CD4-positive, alpha-beta T cell treated with Interleukin-17A for 4 hours (primary cell): ENCODE measurements around the gene SLC25A28.
A peak's percentile ranks its signal among the peaks of the same experiment; 100 is the strongest.
"Not testable (repeated sequence)": the region's sequence is repeated elsewhere in the genome, so short reads cannot be mapped to it uniquely, and the experiment has no call there.

Experiments used
- DNase-seq: peaks from one replicate; pipeline ENCODE4 v3.0.0-alpha.2; 2020; ENCODE audit warnings: mixed read lengths

SLC25A28 gene

GRCh38 chr10:99625124-99625523, 4.9 kb upstream of the SLC25A28 start:
- DNase-seq, result not testable (repeated sequence)

- no peak for DNase-seq
These were observed 3.7 kb upstream of the SLC25A28 start for GRCh38 chr10:99623919-99624318.

GRCh38 chr10:99621454-99622251, 1.4 kb upstream of the SLC25A28 start:
- DNase-seq, result no peak

GRCh38 chr10:99620711-99621453, 643 bp upstream of the SLC25A28 start:
- peak; percentile 91 for DNase-seq

- peak; percentile 4 for DNase-seq
These were observed 994 bp downstream of the SLC25A28 start for GRCh38 chr10:99619090-99619800.

- DNase-seq, result no peak
These were observed 2.5 kb downstream of the SLC25A28 start for GRCh38 chr10:99617696-99618095.

GRCh38 chr10:99615426-99615825, 4.8 kb downstream of the SLC25A28 start:
- no peak for DNase-seq

GRCh38 chr10:99612167-99612831, 7.9 kb downstream of the SLC25A28 start:
- peak; percentile 30 for DNase-seq

GRCh38 chr10:99611326-99611725, 8.9 kb downstream of the SLC25A28 start:
- DNase-seq, result no peak

GRCh38 chr10:99610221-99610620, 10.0 kb downstream of the SLC25A28 start:
- no peak for DNase-seq

- DNase-seq, result no peak
These were observed 11.1 kb downstream of the SLC25A28 start for GRCh38 chr10:99609186-99609585.

- no peak for DNase-seq
These were observed 14.9 kb downstream of the SLC25A28 start for GRCh38 chr10:99605351-99605750.

GRCh38 chr10:99604862-99605261, 15.4 kb downstream of the SLC25A28 start:
- no peak for DNase-seq

GRCh38 chr10:99598781-99599509, 21.3 kb downstream of the SLC25A28 start:
- DNase-seq, result no peak

GRCh38 chr10:99598011-99598410, 22.2 kb downstream of the SLC25A28 start:
- no peak for DNase-seq

GRCh38 chr10:99596708-99597107, 23.5 kb downstream of the SLC25A28 start:
- not testable (repeated sequence) for DNase-seq

GRCh38 chr10:99595770-99596465, 24.3 kb downstream of the SLC25A28 start:
- no peak for DNase-seq

GRCh38 chr10:99595236-99595635, 25.0 kb downstream of the SLC25A28 start:
- DNase-seq, result no peak

- no peak for DNase-seq
These were observed 26.9 kb downstream of the SLC25A28 start for GRCh38 chr10:99593312-99593711.

GRCh38 chr10:99590799-99591198, 29.4 kb downstream of the SLC25A28 start:
- no peak for DNase-seq

GRCh38 chr10:99583687-99584086, 36.6 kb downstream of the SLC25A28 start:
- no peak for DNase-seq
